Upper lobe of left lung (tissue), 6 donors: Measurements from ENCODE around the gene MYRF. TPM values are rescaled to one million over a fixed set of nuclear protein-coding genes. Genes with fewer than 3 reads are reported as not detected.

Source experiments
- ATAC-seq, 2 donors: fragments of 200-7000 bp; cut with Tn5 transposase; one replicate each; pipeline ENCODE4 v1.9.1; 2022; ENCODE audit warnings: mild to moderate bottlenecking in 2 of 2, moderate library complexity in 2 of 2; ENCODE audit not compliant: low FRiP score in 2 of 2
- DNase-seq, 2 donors: peaks; one replicate each; pipeline ENCODE4 v3.0.0-alpha.2; 2019 to 2020
- H3K27ac ChIP-seq, 4 donors: fragments of 200-600 bp; sonication (generic); one replicate each; pipeline ENCODE4 v1.5.1; 2016 to 2019
- H3K27me3 ChIP-seq, 4 donors: fragments of 200-600 bp; sonication (generic); one replicate each; pipeline ENCODE4 v1.5.1; 2017 to 2019
- H3K36me3 ChIP-seq, 4 donors: fragments of 200-600 bp; sonication (generic); one replicate each; pipeline ENCODE4 v1.5.1; 2016 to 2019
- H3K4me1 ChIP-seq, 4 donors: fragments of 200-600 bp; sonication (generic); one replicate each; pipeline ENCODE4 v1.5.1; 2018 to 2019
- H3K4me3 ChIP-seq, 4 donors: fragments of 200-600 bp; sonication (generic); one replicate each; pipeline ENCODE4 v1.5.1; 2017 to 2019; ENCODE audit warnings: mild to moderate bottlenecking in 2 of 4, moderate library complexity in 1 of 4
- H3K9me3 ChIP-seq, 4 donors: fragments of 200-600 bp; sonication (generic); one replicate each; pipeline ENCODE4 v1.5.1; 2018 to 2019
- EP300 ChIP-seq, 4 donors: sonication (generic); formaldehyde crosslinking; IDR thresholded peaks; one replicate each; pipeline ENCODE4 v1.5.1; 2017; ENCODE audit warnings: antibody characterized with exemption in 4 of 4, control low read depth in 2 of 4
- POLR2A ChIP-seq, 4 donors: fragments of 450-650 bp; IDR thresholded peaks; one replicate each; pipeline ENCODE4 v1.5.1; 2016 to 2017; ENCODE audit warnings: antibody characterized with exemption in 4 of 4, mild to moderate bottlenecking in 2 of 4
- POLR2AphosphoS5 ChIP-seq, 2 donors: sonication (generic); formaldehyde crosslinking; IDR thresholded peaks; one replicate each; pipeline ENCODE4 v1.5.1; 2017; ENCODE audit warnings: antibody characterized with exemption in 2 of 2
- WGBS, 2 donors: methylation state at CpG; one replicate each; pipeline ENCODE4 v1.1.5; 2017 to 2018; 5-methylcytosine and 5-hydroxymethylcytosine counted together
- total RNA-seq, 6 donors: library from RNA; depleted of rRNA in 4 of 6; stranded (reverse); fragments of >200 nt in 4 of 6; gene quantifications; one replicate each; pipeline versions ENCODE4 v1.1.0 to v1.2.1, GENCODE V29; 2016 to 2021
- TF ChIP-seq, protein P1 (sequence below), 6 experiments: fragments of 450-650 bp in 4 of 6; fragments of 200-600 bp in 2 of 6; sonication (generic) in 2 of 6; IDR thresholded peaks; one replicate each; pipeline ENCODE4 v1.5.1; 2016 to 2019; ENCODE audit warnings: antibody characterized with exemption in 6 of 6
- donor health status: DM: no; HTN: no; CAD: no; lungs with moderate emphysema.
- donor health status: DM: no; HTN: yes; CAD: no; lungs with severe emphysema.

Gene MYRF
- total RNA-seq, 6 donors from 2014 or later = 32.5 to 147 (median 50.7) TPM

GRCh38 chr11:61775606-61776554, 23.4 kb downstream of the MYRF start:
- H3K27me3 ChIP-seq = no peaks in the 10 kb centered on the region
- no peaks in the 10 kb centered on the region for H3K36me3 ChIP-seq
- WGBS, 2 donors = 65 to 84% methylated on average over 10 to 16 of the region's 20 CpGs
- peaks cover 9 to 26% (median 14%) of the 10 kb centered on the region in 4 donors for H3K4me1 ChIP-seq
- ATAC-seq = no peak
- no peak for DNase-seq
- H3K4me3 ChIP-seq = no peak overlapping the region
- H3K9me3 ChIP-seq = no peaks in the 10 kb centered on the region
- TF ChIP-seq, protein P1, sequence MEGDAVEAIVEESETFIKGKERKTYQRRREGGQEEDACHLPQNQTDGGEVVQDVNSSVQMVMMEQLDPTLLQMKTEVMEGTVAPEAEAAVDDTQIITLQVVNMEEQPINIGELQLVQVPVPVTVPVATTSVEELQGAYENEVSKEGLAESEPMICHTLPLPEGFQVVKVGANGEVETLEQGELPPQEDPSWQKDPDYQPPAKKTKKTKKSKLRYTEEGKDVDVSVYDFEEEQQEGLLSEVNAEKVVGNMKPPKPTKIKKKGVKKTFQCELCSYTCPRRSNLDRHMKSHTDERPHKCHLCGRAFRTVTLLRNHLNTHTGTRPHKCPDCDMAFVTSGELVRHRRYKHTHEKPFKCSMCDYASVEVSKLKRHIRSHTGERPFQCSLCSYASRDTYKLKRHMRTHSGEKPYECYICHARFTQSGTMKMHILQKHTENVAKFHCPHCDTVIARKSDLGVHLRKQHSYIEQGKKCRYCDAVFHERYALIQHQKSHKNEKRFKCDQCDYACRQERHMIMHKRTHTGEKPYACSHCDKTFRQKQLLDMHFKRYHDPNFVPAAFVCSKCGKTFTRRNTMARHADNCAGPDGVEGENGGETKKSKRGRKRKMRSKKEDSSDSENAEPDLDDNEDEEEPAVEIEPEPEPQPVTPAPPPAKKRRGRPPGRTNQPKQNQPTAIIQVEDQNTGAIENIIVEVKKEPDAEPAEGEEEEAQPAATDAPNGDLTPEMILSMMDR (IDR thresholded peaks at IDR 0.05) = no peak
- no peak for TF ChIP-seq POLR2AphosphoS5 (IDR thresholded peaks at IDR 0.05)
- no peak for TF ChIP-seq POLR2A (IDR thresholded peaks at IDR 0.05)
- TF ChIP-seq EP300 (IDR thresholded peaks at IDR 0.05) = no peak
- no peak overlapping the region for H3K27ac ChIP-seq

DNA sequence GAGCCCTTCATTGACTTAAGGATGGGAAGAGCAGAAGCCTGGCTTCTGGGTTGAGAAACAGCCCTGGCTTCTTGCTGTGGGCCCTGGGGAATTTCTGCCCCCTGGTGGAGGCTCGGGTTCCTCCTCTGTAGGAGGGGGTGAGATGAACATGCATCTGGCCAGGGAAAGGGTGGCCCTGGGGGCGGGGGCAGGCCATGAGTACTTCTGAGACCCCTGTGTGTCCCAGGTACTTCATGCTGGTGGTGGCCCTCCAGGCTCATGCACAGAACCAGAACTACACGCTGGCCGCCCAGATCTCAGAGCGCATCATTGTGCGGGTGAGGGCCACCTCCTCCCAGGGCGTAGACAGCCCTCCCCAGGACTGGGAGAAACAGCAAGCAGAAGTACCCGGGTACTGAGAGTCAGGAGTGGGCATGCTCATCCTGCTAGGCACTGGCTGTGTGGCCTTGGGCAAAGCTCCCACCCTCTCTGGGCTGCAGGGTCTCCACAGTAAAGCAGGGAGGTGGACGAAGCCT, 24.2 kb downstream of the MYRF start:
- peak in 1 of 2 donors; percentile 42 for DNase-seq
- H3K27ac ChIP-seq = no peak overlapping the region

DNA sequence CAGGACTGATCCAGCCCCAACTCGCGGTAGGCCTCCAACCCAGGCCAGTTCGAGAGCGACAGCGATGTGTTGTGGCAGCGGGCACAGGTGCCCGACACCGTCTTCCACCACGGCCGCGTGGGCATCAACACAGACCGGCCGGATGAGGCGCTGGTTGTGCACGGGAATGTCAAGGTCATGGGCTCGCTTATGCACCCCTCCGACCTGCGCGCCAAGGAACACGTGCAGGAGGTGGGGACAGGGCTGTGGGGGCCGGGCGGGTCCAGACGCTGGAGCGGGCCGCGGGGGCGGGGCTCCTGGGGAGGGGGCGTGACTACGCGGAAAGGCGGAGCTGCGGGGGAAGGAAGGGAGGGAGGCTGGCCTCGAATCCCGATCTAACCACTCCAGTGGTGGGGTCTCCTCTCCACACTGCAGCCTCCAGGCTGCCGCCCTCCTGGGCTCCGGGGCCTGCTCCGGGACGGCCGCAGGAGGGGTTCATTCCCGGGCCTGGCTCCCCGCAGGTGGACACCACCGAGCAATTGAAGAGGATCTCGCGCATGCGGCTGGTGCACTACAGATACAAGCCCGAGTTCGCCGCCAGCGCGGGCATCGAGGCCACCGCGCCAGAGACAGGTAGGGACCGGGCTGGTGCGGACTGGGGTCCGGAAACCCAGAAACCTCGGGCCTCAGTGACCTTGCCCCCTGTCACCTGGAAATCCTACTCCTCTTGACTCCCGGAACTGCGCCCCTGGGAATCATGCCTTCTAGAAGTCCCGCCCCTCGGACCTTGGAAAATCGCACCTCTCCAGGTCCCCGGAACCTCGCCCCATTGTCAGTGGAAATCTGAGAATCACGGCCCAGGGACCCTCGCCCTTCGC, 25.0 kb downstream of the MYRF start:
- Histone ChIP-seq H3K9me3 (no peaks in the 10 kb centered on the region), H3K36me3 (no peaks in the 10 kb centered on the region), H3K4me3 (peak overlapping the region in 3 of 4 donors; percentile 21 to 37 (median 28)), H3K4me1 (peaks cover 9 to 20% (median 12%) of the 10 kb centered on the region in 4 donors), H3K27ac (no peak overlapping the region), H3K27me3 (no peaks in the 10 kb centered on the region)
- 45 to 68% methylated on average over 25 to 55 of the region's 67 CpGs for WGBS, 2 donors
- DNase-seq = peak; percentile 41 to 92
- ATAC-seq = peak in 1 of 2 donors; percentile 52
- TF ChIP-seq POLR2A (IDR thresholded peaks at IDR 0.05) = no peak
- TF ChIP-seq POLR2AphosphoS5 (IDR thresholded peaks at IDR 0.05) = no peak
- TF ChIP-seq, protein P1 (IDR thresholded peaks at IDR 0.05) = no peak
- TF ChIP-seq EP300 (IDR thresholded peaks at IDR 0.05) = no peak

More for the DNA sequence above, 24.2 kb downstream of the MYRF start:
- H3K36me3 ChIP-seq = no peaks in the 10 kb centered on the region
- H3K27me3 ChIP-seq = no peaks in the 10 kb centered on the region
- ATAC-seq = peak in 1 of 2 donors; percentile 10
- peaks cover 9 to 26% (median 14%) of the 10 kb centered on the region in 4 donors for H3K4me1 ChIP-seq
- no peaks in the 10 kb centered on the region for H3K9me3 ChIP-seq
- no peak overlapping the region for H3K4me3 ChIP-seq
- WGBS, 2 donors = 65 to 82% methylated on average over 4 to 9 of the region's 9 CpGs
- TF ChIP-seq POLR2AphosphoS5 (IDR thresholded peaks at IDR 0.05) = no peak
- TF ChIP-seq, protein P1 (IDR thresholded peaks at IDR 0.05) = peak; percentile 24 to 53 (median 42)
- no peak for TF ChIP-seq EP300 (IDR thresholded peaks at IDR 0.05)
- TF ChIP-seq POLR2A (IDR thresholded peaks at IDR 0.05) = no peak

DNA sequence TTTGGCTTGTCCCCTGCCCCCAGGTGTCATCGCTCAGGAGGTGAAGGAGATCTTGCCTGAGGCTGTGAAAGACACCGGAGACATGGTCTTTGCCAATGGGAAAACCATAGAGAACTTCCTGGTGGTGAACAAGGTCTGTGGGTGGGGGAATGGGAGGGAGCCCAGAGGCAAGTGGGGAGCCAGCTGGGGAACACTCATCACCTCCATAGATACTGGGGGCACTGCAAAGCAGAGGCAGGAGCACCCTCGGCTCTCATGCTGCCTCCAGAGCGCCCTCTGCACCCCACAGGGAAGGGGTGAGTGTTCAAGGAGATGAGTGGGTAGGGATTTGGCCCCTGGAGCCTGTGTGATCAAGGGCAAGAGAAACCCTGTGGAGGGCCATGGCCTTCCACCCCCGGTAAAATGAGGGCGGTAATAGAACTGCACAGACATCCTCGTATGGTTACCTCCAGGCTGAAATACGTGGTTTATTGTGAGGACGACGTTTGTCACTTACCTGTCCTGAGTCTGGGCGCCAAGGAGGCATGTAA, 26.0 kb downstream of the MYRF start:
- H3K36me3 ChIP-seq = peaks cover 0 to 9% (median 3%) of the 10 kb centered on the region in 4 donors
- WGBS, 2 donors = 88 to 89% methylated on average over 11 of the region's 11 CpGs
- H3K4me1 ChIP-seq = peaks cover 9 to 18% (median 10%) of the 10 kb centered on the region in 4 donors
- TF ChIP-seq POLR2A (IDR thresholded peaks at IDR 0.05) (no peak), POLR2AphosphoS5 (IDR thresholded peaks at IDR 0.05) (no peak), EP300 (IDR thresholded peaks at IDR 0.05) (no peak)
- TF ChIP-seq, protein P1 (IDR thresholded peaks at IDR 0.05) = no peak
- no peaks in the 10 kb centered on the region for H3K27me3 ChIP-seq
- ATAC-seq (no peak), DNase-seq (no peak)
- no peaks in the 10 kb centered on the region for H3K9me3 ChIP-seq
- no peak overlapping the region for H3K4me3 ChIP-seq
- H3K27ac ChIP-seq = no peak overlapping the region
